ENCODE measurements around the gene SPEG.

DNA sequence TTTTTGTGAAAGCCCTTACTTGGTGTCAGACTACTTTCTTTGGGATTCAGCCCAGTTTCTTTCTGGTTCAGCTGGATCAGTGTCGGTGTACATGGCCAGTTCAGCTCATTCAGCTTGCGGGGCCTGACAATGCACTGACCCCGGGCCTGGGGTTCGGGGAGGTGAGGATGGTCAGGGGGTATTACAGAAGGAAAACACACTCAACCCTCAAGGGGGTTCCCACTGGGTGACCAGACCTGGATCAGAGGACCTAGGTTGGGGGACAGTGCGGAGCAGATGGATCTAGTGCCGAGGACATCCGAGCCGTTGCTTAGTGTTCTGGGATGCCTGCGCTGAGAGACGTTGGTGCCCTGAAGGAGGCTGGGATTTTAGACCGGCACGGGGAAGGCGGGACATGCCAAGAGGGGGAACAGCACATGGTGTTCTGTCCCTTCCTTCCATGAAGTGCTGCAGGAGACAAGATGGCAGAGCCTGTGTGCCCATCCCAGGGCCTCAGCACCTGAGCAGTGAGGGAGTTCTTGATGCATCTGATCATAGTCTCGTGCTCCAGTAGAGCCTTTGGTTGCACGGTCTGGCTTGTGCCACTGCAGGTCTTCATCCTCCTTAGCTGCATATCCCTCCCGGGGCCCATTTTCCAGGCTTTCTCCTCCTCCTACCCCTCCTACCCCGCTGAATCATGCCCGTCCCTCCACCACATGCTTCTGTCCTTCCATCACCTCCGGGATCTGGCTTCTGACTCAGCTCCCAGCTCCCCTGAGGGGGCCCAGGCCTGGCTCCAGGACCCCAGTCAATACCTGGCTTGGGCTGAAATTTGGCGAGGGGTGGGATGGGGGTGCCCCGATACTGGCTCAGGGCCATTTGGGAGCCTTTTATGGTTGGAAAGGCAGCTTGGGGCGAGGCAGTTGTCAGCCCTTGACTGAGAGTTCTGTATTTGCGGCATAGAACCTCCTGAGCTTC, 18.0 kb downstream of the SPEG start:
- TF ChIP-seq, protein P1, sequence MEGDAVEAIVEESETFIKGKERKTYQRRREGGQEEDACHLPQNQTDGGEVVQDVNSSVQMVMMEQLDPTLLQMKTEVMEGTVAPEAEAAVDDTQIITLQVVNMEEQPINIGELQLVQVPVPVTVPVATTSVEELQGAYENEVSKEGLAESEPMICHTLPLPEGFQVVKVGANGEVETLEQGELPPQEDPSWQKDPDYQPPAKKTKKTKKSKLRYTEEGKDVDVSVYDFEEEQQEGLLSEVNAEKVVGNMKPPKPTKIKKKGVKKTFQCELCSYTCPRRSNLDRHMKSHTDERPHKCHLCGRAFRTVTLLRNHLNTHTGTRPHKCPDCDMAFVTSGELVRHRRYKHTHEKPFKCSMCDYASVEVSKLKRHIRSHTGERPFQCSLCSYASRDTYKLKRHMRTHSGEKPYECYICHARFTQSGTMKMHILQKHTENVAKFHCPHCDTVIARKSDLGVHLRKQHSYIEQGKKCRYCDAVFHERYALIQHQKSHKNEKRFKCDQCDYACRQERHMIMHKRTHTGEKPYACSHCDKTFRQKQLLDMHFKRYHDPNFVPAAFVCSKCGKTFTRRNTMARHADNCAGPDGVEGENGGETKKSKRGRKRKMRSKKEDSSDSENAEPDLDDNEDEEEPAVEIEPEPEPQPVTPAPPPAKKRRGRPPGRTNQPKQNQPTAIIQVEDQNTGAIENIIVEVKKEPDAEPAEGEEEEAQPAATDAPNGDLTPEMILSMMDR (IDR thresholded peaks at IDR 0.05) = no peak
- TF ChIP-seq POLR2A (IDR thresholded peaks at IDR 0.05) = no peak
